GM23338 (cell line): ENCODE measurements around the gene METTL2B. TPM values are rescaled to one million over a fixed set of nuclear protein-coding genes. Genes with fewer than 3 reads are reported as not detected.
"Not testable (repeated sequence)": the region's sequence is repeated elsewhere in the genome, so short reads cannot be mapped to it uniquely, and the experiment has no call there.

ENCODE experiments used
- ATAC-seq: fragments of 200-7000 bp; cut with Tn5 transposase; 3 replicates; pipeline ENCODE4 v1.9.1; 2020
- DNase-seq: peaks from one replicate; pipeline ENCODE4 v3.0.0-alpha.2; 2015; ENCODE audit warnings: low spot score
- H2AFZ ChIP-seq: fragments of 200-600 bp; sonication (generic); 2 replicates; pipeline ENCODE4 v1.8.0; 2016; ENCODE audit warnings: antibody characterized with exemption, mild to moderate bottlenecking, moderate library complexity
- H3F3A ChIP-seq: fragments of 200-600 bp; sonication (generic); replicated peaks from 2 replicates; pipeline ENCODE4 v1.8.0; 2017; ENCODE audit warnings: antibody characterized with exemption, mixed run types, low read depth
- H3K27ac ChIP-seq: fragments of 200-600 bp; sonication (generic); 2 replicates; pipeline ENCODE4 v1.6.1; 2016; ENCODE audit warnings: low read depth
- H3K27me3 ChIP-seq: fragments of 200-600 bp; sonication (generic); 2 replicates; pipeline ENCODE4 v1.8.0; 2016; ENCODE audit warnings: mild to moderate bottlenecking, mixed run types, moderate library complexity; ENCODE audit not compliant: insufficient read depth
- H3K36me3 ChIP-seq: fragments of 200-600 bp; sonication (generic); 2 replicates; pipeline ENCODE4 v1.8.0; 2016; ENCODE audit warnings: mild to moderate bottlenecking; ENCODE audit not compliant: insufficient read depth
- H3K4me1 ChIP-seq: fragments of 200-600 bp; sonication (generic); 2 replicates; pipeline ENCODE4 v1.8.0; 2016; ENCODE audit warnings: mild to moderate bottlenecking, moderate library complexity; ENCODE audit not compliant: insufficient read depth
- H3K4me2 ChIP-seq: fragments of 200-600 bp; sonication (generic); 2 replicates; pipeline ENCODE4 v1.7.1; 2017; ENCODE audit warnings: mixed run types
- H3K4me3 ChIP-seq: fragments of 200-600 bp; sonication (generic); 2 replicates; pipeline ENCODE4 v1.6.1; 2016; ENCODE audit warnings: mixed run types
- H3K79me2 ChIP-seq: fragments of 200-600 bp; sonication (generic); replicated peaks from 2 replicates; pipeline ENCODE4 v1.8.0; 2017; ENCODE audit warnings: mild to moderate bottlenecking; ENCODE audit not compliant: insufficient read depth
- H3K9me2 ChIP-seq: fragments of 200-600 bp; sonication (generic); 2 replicates; pipeline ENCODE4 v1.8.0; 2017; ENCODE audit not compliant: insufficient read depth
- H4K20me1 ChIP-seq: fragments of 200-600 bp; sonication (generic); replicated peaks from 2 replicates; pipeline ENCODE4 v1.8.0; 2017; ENCODE audit warnings: mild to moderate bottlenecking; ENCODE audit not compliant: insufficient read depth
- H3K27ac Mint-ChIP-seq: 2 replicates; pipeline ENCODE4 v1.8.0; 2020; ENCODE audit warnings: inconsistent platforms, mild to moderate bottlenecking, moderate library complexity, mixed read lengths
- H3K27me3 Mint-ChIP-seq: 3 replicates; pipeline ENCODE4 v1.8.0; 2022; ENCODE audit warnings: low read depth, mild to moderate bottlenecking, moderate library complexity, mixed read lengths, inconsistent platforms; ENCODE audit not compliant: insufficient read depth, poor library complexity
- H3K36me3 Mint-ChIP-seq: 3 replicates; pipeline ENCODE4 v1.8.0; 2021; ENCODE audit warnings: low read depth, mild to moderate bottlenecking, inconsistent platforms, moderate library complexity, mixed read lengths
- H3K4me1 Mint-ChIP-seq: 3 replicates; pipeline ENCODE4 v1.8.0; 2020; ENCODE audit warnings: mild to moderate bottlenecking, inconsistent platforms, mixed read lengths
- H3K4me3 Mint-ChIP-seq: 3 replicates; pipeline ENCODE4 v1.8.0; 2021; ENCODE audit warnings: moderate library complexity, mild to moderate bottlenecking, inconsistent platforms, mixed read lengths
- H3K9me3 Mint-ChIP-seq: 3 replicates; pipeline ENCODE4 v1.8.0; 2020; ENCODE audit warnings: moderate library complexity, mild to moderate bottlenecking, inconsistent platforms, mixed read lengths
- CTCF ChIP-seq, 2 experiments: fragments of 200-600 bp in 1 of 2; sonication (generic) in 1 of 2; conservative IDR thresholded peaks; 2 replicates each; pipeline versions ENCODE4 v1.5.1 to v1.6.1; 2016 to 2017; ENCODE audit warnings: antibody characterized with exemption in 2 of 2, low read depth in 2 of 2, mild to moderate bottlenecking in 2 of 2, moderate library complexity in 1 of 2
- polyA plus RNA-seq: library from polyadenylated mRNA; unstranded; fragments of >200 nt; fragmentation: Nextera tagmentation; extraction: Ambion mirVana; gene quantifications from 2 replicates; pipeline ENCODE4 v1.2.1, GENCODE V29; 2016
- total RNA-seq: library from RNA; depleted of rRNA; stranded (reverse); fragments of >200 nt; shearing (Covaris generic); gene quantifications from 2 replicates; pipeline ENCODE4 v1.2.3, GENCODE V29; 2014

METTL2B gene
- total and polyA plus RNA-seq, 2 experiments from 2014 or later, result 21.2 to 48.3 TPM

- not testable (repeated sequence) for H3K36me3 ChIP-seq, H3K9me3 Mint-ChIP-seq, H3K27ac Mint-ChIP-seq, H3K9me2 ChIP-seq, H2AFZ ChIP-seq, H3K4me1 ChIP-seq, DNase-seq, H4K20me1 ChIP-seq, H3K27me3 Mint-ChIP-seq, H3F3A ChIP-seq, H3K4me3 Mint-ChIP-seq, H3K27me3 ChIP-seq, H3K4me2 ChIP-seq, H3K4me3 ChIP-seq
- Histone ChIP-seq H3K27ac (0 out of 2 replicates have a peak overlapping the region, but pooled peaks have one; percentile 72), H3K79me2 (peaks cover 90% of the 10 kb centered on the region)
- Mint-ChIP-seq H3K36me3 (peaks cover 40% of the 10 kb centered on the region), H3K4me1 (peaks cover 10% of the 10 kb centered on the region)
- ATAC-seq, result peak; percentile 81
- peak; percentile 19 to 44; a peak in 3 of 4 replicates for TF ChIP-seq CTCF (conservative IDR thresholded peaks at IDR 0.05; ENCODE audit: low read depth in 2 of 2)
These were observed 60.9 kb downstream of the METTL2B start for GRCh38 chr7:128537410-128537809.

- H3F3A ChIP-seq, H2AFZ ChIP-seq, ATAC-seq, H3K27ac Mint-ChIP-seq, DNase-seq, H3K9me2 ChIP-seq, H3K27me3 Mint-ChIP-seq, H3K27ac ChIP-seq, H3K4me3 Mint-ChIP-seq, H3K4me2 ChIP-seq, H3K36me3 ChIP-seq, H4K20me1 ChIP-seq, H3K4me1 Mint-ChIP-seq, H3K4me1 ChIP-seq, H3K4me3 ChIP-seq, H3K27me3 ChIP-seq, H3K9me3 Mint-ChIP-seq: not testable (repeated sequence)
- peaks cover 71% of the 10 kb centered on the region for H3K79me2 ChIP-seq
- H3K36me3 Mint-ChIP-seq, result peaks cover 35% of the 10 kb centered on the region
These were observed 66.0 kb downstream of the METTL2B start for GRCh38 chr7:128542530-128542929.

- H3K4me3 ChIP-seq, H3K27me3 Mint-ChIP-seq, H3K4me1 ChIP-seq, H3K27me3 ChIP-seq, H3K4me1 Mint-ChIP-seq, H3K27ac ChIP-seq, H3K36me3 ChIP-seq, H3K4me3 Mint-ChIP-seq, H3K27ac Mint-ChIP-seq, H3K4me2 ChIP-seq, H3F3A ChIP-seq, H3K9me2 ChIP-seq, DNase-seq, H4K20me1 ChIP-seq, H3K9me3 Mint-ChIP-seq, ATAC-seq, H2AFZ ChIP-seq: not testable (repeated sequence)
- peaks cover 32% of the 10 kb centered on the region; the same call in 2 of the 3 replicates for H3K36me3 Mint-ChIP-seq
- H3K79me2 ChIP-seq, result peaks cover 71% of the 10 kb centered on the region
These were observed 66.8 kb downstream of the METTL2B start for GRCh38 chr7:128543300-128543699.

GRCh38 chr7:128546319-128546851 lies 69.8 kb downstream of the METTL2B start:
- not testable (repeated sequence) for H3K27me3 Mint-ChIP-seq, H2AFZ ChIP-seq, DNase-seq, H3K36me3 ChIP-seq, H3K4me3 Mint-ChIP-seq, H3F3A ChIP-seq, H3K27me3 ChIP-seq, H3K27ac ChIP-seq, H3K4me2 ChIP-seq, ATAC-seq, H3K4me1 ChIP-seq, H3K4me1 Mint-ChIP-seq, H3K9me2 ChIP-seq, H3K9me3 Mint-ChIP-seq, H3K4me3 ChIP-seq, H3K27ac Mint-ChIP-seq, H4K20me1 ChIP-seq
- H3K79me2 ChIP-seq, result peaks cover 55% of the 10 kb centered on the region
- peaks cover 18% of the 10 kb centered on the region; the same call in 2 of the 3 replicates for H3K36me3 Mint-ChIP-seq
